ENCODE measurements around the gene DPF3.

DNA sequence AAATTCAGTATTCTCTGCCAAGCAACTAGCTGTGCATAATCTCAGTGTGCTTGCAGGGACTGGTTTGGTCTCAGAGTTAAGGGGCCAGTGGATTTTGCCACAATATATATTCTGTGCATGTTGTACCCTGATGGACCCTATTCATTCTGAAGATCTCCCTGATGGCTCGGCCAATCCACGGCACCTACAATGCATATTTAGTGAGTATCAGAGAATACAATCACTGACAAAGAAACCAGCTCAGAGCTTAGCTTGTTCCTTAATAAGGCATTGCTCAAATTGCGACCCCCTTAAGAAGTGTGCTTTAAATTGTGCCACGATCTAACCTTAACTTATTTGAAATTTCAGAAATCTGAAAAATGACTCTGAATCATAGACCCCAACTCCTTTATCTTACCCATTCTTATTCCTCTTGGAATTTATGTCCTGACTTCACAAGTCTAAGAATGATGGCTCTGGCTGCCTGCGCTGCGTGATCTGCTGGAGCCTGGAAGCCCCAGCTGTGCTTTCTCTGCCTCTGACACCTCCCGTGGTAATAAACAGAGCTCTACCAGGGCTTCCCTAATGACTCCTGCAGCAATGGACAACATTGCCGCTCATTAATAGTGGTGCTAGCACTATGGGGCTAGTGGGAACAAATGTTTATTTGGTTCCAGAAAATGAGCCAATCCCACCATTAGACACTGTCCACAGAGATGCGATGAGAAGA, 23.3 kb upstream of the DPF3 start:
- TF ChIP-seq, protein P1, sequence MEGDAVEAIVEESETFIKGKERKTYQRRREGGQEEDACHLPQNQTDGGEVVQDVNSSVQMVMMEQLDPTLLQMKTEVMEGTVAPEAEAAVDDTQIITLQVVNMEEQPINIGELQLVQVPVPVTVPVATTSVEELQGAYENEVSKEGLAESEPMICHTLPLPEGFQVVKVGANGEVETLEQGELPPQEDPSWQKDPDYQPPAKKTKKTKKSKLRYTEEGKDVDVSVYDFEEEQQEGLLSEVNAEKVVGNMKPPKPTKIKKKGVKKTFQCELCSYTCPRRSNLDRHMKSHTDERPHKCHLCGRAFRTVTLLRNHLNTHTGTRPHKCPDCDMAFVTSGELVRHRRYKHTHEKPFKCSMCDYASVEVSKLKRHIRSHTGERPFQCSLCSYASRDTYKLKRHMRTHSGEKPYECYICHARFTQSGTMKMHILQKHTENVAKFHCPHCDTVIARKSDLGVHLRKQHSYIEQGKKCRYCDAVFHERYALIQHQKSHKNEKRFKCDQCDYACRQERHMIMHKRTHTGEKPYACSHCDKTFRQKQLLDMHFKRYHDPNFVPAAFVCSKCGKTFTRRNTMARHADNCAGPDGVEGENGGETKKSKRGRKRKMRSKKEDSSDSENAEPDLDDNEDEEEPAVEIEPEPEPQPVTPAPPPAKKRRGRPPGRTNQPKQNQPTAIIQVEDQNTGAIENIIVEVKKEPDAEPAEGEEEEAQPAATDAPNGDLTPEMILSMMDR (IDR thresholded peaks at IDR 0.05): no peak
- no peak for TF ChIP-seq POLR2A (IDR thresholded peaks at IDR 0.05)

Data from right lobe of liver (tissue), 4 donors.